Suprapubic skin (tissue), 3 donors: ENCODE results near the gene AP5S1.

ENCODE experiments used
- POLR2A ChIP-seq, 2 donors: fragments of 450-650 bp; IDR thresholded peaks; one replicate each; pipeline ENCODE4 v1.6.1; 2017; ENCODE audit warnings: antibody characterized with exemption in 2 of 2, mild to moderate bottlenecking in 2 of 2, moderate library complexity in 2 of 2
- TF ChIP-seq, protein P1 (sequence below), 2 donors: fragments of 200-600 bp in 1 of 2; fragments of 450-650 bp in 1 of 2; sonication (generic) in 1 of 2; IDR thresholded peaks; one replicate each; pipeline ENCODE4 v1.5.1; 2016 to 2019; ENCODE audit warnings: antibody characterized with exemption in 2 of 2, mild to moderate bottlenecking in 1 of 2, moderate library complexity in 1 of 2

DNA sequence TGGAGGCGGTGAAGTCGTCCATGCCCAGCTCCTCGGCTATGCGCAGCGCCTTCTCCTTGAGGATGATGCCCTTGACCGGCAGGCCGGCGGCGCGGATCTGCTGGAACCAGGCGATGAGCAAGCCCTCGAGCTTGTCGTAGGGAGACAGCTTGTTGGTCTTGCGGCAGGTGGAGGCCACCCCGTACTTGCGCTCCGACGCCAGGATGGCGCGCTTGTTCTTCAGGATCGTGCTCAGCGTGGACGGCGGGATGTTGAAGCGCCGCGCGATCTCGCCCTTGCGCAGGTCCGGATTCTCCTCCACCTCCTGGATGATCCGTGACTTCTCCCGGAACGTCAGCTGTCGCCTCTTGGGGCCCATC, 34.2 kb upstream of the AP5S1 start:
- TF ChIP-seq, protein P1, sequence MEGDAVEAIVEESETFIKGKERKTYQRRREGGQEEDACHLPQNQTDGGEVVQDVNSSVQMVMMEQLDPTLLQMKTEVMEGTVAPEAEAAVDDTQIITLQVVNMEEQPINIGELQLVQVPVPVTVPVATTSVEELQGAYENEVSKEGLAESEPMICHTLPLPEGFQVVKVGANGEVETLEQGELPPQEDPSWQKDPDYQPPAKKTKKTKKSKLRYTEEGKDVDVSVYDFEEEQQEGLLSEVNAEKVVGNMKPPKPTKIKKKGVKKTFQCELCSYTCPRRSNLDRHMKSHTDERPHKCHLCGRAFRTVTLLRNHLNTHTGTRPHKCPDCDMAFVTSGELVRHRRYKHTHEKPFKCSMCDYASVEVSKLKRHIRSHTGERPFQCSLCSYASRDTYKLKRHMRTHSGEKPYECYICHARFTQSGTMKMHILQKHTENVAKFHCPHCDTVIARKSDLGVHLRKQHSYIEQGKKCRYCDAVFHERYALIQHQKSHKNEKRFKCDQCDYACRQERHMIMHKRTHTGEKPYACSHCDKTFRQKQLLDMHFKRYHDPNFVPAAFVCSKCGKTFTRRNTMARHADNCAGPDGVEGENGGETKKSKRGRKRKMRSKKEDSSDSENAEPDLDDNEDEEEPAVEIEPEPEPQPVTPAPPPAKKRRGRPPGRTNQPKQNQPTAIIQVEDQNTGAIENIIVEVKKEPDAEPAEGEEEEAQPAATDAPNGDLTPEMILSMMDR (IDR thresholded peaks at IDR 0.05): no peak
- TF ChIP-seq POLR2A (IDR thresholded peaks at IDR 0.05): no peak
